ENCODE measurements around the gene CEP112.

Gene CEP112

GRCh38 chr17:65930140-65930730, 261.7 kb downstream of the CEP112 start:
- DNase-seq (ENCODE audit: low read depth): no peak

DNA sequence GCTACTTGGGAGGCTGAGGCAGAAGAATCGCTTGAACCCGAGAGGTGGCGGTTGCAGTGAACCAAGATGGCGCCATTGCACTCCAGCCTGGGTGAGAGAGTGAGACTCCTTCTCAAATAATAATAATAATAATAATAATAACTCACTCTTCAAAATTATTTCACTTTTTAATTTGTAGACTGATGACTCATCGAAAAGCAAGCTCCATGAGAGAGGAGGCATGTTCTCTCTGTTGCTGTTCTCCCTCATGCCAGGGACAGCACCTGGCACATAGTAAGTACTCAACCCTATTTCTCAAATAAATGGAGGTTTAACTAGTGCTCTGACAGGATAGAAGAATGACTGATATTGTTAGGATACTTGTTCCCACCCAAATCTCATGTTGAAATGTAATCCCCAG, 265.3 kb downstream of the CEP112 start:
- no peak for DNase-seq (ENCODE audit: low read depth)

- DNase-seq (ENCODE audit: low read depth): no peak
Observed at GRCh38 chr17:65925606-65926307, 266.2 kb downstream of the CEP112 start.

GRCh38 chr17:65920996-65921395, 270.9 kb downstream of the CEP112 start:
- DNase-seq (ENCODE audit: low read depth): no peak

DNA sequence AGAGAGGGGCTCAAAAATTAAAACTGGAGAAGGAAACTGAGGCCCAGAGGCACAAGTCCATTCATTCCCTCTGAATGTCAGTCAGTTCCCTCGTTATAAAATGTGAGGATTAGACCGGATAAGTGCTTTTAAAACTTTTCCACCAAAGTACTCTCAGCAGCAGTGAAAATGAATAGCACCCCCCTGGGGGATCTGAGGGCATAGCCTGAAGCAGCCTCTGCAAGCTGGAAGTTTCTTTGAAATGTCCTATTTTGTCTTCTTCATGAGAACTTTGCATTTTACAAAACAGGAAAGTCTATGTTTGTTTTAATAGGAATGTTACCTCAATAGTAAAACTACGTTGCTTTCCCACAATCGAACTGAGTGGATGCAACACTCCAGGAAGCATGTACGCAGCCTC, 273.0 kb downstream of the CEP112 start:
- no peak for DNase-seq (ENCODE audit: low read depth)

GRCh38 chr17:65918500-65918899, 273.4 kb downstream of the CEP112 start:
- DNase-seq (ENCODE audit: low read depth): no peak

DNA sequence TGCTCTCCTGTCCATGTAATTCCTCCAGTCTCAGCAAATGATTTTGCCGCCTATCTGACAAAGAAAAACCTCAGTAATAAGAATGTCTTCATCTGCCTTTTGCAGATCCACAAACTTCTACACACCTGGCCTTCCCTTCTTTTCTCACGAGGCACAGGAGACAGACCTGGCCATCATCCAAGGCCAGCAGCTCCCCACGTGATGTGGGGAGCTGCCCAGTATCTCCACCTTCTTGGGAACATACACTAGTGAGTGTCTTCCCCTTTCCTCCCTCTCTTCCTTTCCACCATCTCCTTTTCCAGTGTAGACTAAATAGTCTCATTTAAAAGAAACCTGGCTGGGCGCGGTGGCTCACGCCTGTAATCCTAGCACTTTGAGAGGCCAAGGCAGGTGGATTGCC, 274.4 kb downstream of the CEP112 start:
- DNase-seq (ENCODE audit: low read depth): no peak

DNA sequence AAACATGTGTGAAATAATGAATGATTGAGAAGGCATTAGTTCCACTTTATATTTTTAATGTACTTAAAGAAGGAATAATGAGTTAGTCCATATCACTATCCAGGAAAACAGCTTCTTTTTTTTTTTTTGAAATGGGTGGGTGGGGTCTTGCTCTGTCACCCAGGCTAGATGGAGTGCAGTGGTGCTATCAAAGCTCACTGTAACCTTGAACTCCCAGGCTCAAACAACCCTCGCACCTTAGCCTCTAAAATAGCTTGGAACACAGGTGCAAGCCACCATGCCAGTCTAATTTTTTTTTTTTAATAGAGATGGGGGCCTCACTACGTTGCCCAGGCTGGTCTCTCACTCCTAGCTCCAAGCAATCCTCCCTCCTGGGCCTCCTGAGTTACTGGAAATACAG, 275.5 kb downstream of the CEP112 start:
- DNase-seq (ENCODE audit: low read depth): no peak

DNA sequence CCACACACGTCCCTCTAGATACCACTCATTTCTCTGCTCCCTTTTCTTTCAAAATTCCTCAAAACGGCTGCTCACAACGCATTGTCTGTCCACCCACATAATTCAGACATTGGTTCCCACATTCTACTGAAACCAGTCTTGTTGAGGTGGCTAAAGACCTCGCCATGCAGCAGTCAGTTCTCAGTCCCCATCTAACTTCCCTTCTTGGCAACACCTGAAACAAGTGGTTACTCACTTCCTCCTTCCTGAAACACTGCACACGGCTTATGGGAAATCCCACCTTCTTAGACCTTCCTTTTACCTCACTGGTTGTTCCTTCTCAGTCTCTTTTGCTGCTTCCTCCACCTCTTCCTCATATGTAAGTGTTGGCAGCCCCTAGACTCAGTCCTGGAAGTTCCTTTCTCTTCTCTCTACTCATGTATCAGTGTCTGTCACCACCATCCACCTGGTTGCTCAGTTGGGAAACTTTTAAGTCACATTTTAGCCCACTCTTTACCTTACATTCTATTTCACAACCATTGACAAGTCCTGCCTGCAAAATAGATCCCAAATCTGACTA, 277.1 kb downstream of the CEP112 start:
- no peak for DNase-seq (ENCODE audit: low read depth)

- DNase-seq (ENCODE audit: low read depth): no peak
Observed at GRCh38 chr17:65913326-65913850, 278.5 kb downstream of the CEP112 start.

DNA sequence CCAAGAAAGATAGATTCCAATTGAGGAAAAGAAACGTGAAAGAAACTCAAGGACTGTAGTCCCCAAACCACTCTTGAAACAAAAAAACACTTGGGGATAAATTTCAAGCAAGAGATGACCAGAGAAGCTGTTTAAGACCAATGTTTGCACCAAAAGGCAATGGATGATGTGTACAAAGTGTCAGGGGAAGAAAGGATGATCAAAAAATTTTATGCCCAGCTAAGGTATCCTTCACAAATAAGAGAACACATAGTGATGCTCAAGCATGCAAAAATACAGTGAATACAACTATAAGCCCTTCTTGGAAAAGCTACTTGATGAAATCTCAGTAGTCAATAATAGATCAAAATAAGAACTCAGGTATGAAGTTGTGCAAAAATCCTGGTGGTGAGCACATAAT, 281.1 kb downstream of the CEP112 start:
- DNase-seq (ENCODE audit: low read depth): no peak

DNA sequence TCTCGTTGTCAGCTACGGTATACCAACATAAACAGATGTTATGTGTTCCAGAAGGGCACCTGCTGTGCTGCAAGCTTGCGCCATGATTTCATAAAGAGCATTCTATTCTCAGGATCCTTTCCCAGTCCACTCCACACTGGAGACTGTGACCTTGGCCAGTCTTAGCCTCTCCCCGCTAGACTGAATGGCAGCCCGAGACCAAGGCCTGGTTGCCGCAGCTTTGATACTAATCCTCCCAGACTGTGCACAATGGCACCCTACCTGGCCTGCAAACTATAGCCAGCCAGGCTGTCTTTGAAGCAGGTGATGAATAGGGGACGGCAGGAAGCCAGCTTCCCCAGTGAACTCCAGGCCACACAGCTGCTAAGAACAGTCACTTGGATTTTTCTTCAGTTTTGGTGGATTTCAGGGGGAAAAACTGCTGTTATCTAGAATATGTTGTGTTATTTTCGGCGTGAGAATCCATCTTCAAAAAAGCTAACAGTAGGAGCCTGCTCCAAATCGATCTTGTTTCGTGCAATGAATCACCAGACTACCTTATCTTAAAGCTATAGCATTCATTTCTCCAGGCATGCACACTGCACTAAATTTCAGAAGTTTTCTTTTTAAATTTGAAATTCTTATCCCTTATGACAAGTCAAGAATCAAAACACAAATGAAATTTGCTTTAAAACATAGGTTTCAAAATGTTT, 289.0 kb downstream of the CEP112 start:
- no peak for DNase-seq (ENCODE audit: low read depth)

DNA sequence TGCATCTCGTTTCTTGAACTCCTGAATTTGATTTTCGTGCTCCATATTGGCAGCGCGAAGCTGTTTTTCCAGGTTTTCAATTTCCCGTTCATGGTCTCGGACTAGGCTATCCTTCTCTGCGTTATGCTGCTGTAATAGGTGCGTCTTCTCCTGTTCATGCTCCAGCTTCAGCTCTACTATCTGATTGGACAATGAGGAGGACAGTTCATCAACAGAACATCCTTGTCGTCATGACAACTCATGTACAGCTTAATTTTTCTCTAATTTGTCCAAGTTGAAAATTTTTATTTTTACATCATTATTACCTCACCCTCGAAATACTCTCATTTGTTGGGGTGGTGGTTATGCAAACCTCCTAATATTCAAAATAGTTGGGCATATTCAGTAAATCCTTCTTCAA, 289.8 kb downstream of the CEP112 start:
- DNase-seq (ENCODE audit: low read depth): no peak

GRCh38 chr17:65901394-65901793, 290.5 kb downstream of the CEP112 start:
- no peak for DNase-seq (ENCODE audit: low read depth)

DNA sequence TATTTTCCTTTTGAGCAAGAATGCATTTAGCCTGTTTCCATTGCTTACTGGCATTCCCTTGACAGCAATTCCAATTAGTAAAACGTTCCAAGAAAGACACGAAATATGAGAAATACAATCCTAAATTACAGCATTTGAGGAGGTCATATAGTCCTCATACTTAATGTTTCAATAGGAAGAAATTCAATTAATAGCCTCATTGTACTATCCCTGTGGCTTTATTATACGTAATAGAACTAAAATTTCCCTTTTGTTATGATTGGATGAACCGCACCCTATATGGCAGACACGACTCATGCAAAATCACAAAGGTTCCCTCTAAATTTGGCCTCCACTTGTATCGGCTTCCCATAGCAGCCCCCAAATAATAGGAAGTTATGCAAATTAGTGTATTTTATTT, 291.7 kb downstream of the CEP112 start:
- DNase-seq (ENCODE audit: low read depth): no peak

DNA sequence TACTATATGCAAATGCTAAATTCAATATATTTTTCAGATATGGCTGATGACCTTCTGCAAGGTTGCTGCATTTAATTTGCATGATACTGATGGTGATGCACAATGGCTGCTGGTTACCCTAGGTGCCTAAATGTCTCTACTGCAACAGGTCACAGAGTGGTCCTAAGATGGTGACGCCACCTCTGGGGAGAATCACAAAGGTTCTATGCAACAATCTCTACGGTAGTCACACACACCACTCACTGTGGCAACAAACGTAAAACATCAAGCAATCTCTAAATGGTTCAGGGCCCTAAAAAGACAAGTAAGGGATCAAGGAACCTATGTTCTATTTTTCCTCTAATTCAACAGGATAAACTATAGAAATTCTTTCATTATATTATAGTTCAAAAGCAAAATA, 293.3 kb downstream of the CEP112 start:
- no peak for DNase-seq (ENCODE audit: low read depth)

DNA sequence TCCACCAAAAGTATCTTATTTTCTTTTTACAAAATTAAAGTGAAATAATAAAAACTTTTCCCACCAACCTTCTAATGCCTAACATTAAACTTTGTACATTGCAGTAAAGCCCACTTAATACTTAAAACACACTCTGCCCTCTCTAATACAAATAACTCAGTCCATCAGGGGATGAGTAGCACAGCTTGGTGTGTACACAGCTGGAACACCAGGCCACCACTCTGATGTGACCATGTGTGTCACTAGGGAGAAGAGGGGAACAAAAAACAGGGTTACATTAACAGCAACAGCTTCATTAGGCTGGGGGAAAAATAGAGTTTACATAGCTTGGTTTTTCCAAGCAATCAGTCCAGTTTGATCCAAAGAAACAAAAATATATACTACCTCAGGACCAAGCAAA, 295.0 kb downstream of the CEP112 start:
- no peak for DNase-seq (ENCODE audit: low read depth)

- no peak for DNase-seq (ENCODE audit: low read depth)
Observed at GRCh38 chr17:65895969-65896368, 296.0 kb downstream of the CEP112 start.

GRCh38 chr17:65893692-65894279, 298.1 kb downstream of the CEP112 start:
- no peak for DNase-seq (ENCODE audit: low read depth)

GRCh38 chr17:65892912-65893377, 299.0 kb downstream of the CEP112 start:
- DNase-seq (ENCODE audit: low read depth): no peak

- DNase-seq (ENCODE audit: low read depth): no peak
Observed at GRCh38 chr17:65891231-65891735, 300.6 kb downstream of the CEP112 start.

DNA sequence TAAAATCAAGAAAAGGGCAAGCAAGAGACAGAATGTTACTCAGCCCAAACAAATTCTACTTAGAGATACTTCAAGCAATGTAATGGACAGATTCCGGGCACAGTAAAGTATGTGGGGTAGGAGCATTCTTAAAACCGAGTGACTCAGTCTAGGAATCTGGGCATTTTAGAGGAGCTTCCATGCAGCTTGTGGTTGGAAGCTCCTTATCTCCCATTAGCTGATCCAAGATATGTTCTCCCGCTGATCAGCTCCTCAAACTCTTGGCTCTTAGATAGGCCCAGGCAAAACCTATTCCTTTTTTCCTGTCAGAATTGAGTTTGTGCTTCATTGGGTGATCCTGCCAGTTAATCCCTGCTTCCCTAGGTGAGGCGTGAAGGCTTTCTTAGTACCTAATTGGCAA, 303.3 kb downstream of the CEP112 start:
- DNase-seq (ENCODE audit: low read depth): no peak
